Adrenal gland (tissue), 12 donors: ENCODE measurements around the gene UBE2K. TPM values are rescaled to one million over a fixed set of nuclear protein-coding genes. Genes with fewer than 3 reads are reported as not detected.
"Not testable (repeated sequence)": the region's sequence is repeated elsewhere in the genome, so short reads cannot be mapped to it uniquely, and the experiment has no call there.

Experiments
- DNase-seq, 7 donors: peaks; one replicate each; pipeline ENCODE4 v3.0.0-alpha.2; 2019 to 2020
- H3K27ac ChIP-seq, 5 donors: fragments of 200-600 bp; sonication (generic) in 4 of 5; 1 replicate in 3 of 5; 2 replicates in 2 of 5; pipeline versions ENCODE4 v1.5.1 to v1.8.0; 2016 to 2020; ENCODE audit warnings: mild to moderate bottlenecking in 1 of 5
- H3K27me3 ChIP-seq: fragments of 200-600 bp; 2 replicates; pipeline ENCODE4 v1.8.0; 2021
- H3K36me3 ChIP-seq, 2 donors: fragments of 200-600 bp; replicated peaks in 1 of 2; 1 replicate in 1 of 2; 2 replicates in 1 of 2; pipeline versions ENCODE4 v1.5.1 to v1.8.0; 2018 to 2022
- H3K4me1 ChIP-seq, 2 donors: fragments of 200-600 bp; replicated peaks in 1 of 2; 1 replicate in 1 of 2; 2 replicates in 1 of 2; pipeline versions ENCODE4 v1.5.1 to v1.8.0; 2018 to 2021
- H3K4me3 ChIP-seq, 4 donors: fragments of 200-600 bp; sonication (generic) in 3 of 4; one replicate each; pipeline ENCODE4 v1.5.1; 2016 to 2018
- H3K9me3 ChIP-seq, 3 donors: fragments of 200-600 bp; sonication (generic) in 1 of 3; replicated peaks in 1 of 3; 1 replicate in 2 of 3; 2 replicates in 1 of 3; pipeline versions ENCODE4 v1.5.1 to v1.8.0; 2016 to 2021
- POLR2A ChIP-seq, 2 donors: fragments of 450-650 bp; IDR thresholded peaks; one replicate each; pipeline ENCODE4 v1.6.1; 2017; ENCODE audit warnings: antibody characterized with exemption in 2 of 2, mild to moderate bottlenecking in 2 of 2, moderate library complexity in 1 of 2
- WGBS, 4 donors: extraction: QIAGEN DNeasy Blood & Tissue Kit in 2 of 4; methylation state at CpG; one replicate each; pipeline versions ENCODE4 v1.1.5 to v1.1.7; 2013 to 2017; 5-methylcytosine and 5-hydroxymethylcytosine counted together
- intact Hi-C, 2 donors: fragments of 100-400 bp; cut with DNase I; formaldehyde crosslinking; loops; one replicate each; pipeline versions ENCODE4 v1.14.1 to v1.15.0; 2022 to 2023
- polyA plus RNA-seq, 3 donors: library from polyadenylated mRNA; stranded (reverse); fragments of 200-250 nt in 2 of 3; fragments of 350-450 nt in 1 of 3; fragmentation: Illumina TruSeq in 1 of 3; extraction: RNeasy Lipid Tissue Mini Kit (QIAGEN cat#74804) in 1 of 3; gene quantifications; one replicate each; pipeline ENCODE4 v1.2.3, GENCODE V29; 2013 to 2014
- total RNA-seq, 9 donors: library from RNA; depleted of rRNA in 4 of 9; stranded (reverse); fragments of >200 nt in 4 of 9; fragments of 120-200 nt in 1 of 9; fragmentation: NEBNext Ultra II Directional in 1 of 9; extraction: Animal tissue kit (Norgen Biotek cat#: 25700) in 1 of 9; gene quantifications; one replicate each; pipeline versions ENCODE4 v1.1.0 to v1.2.4, GENCODE V29; 2013 to 2023
- TF ChIP-seq, protein P1 (sequence below), 6 experiments: fragments of 450-650 bp in 4 of 6; fragments of 200-600 bp in 2 of 6; sonication (generic) in 1 of 6; IDR thresholded peaks; 1 replicate in 5 of 6; 2 replicates in 1 of 6; pipeline versions ENCODE4 v1.5.1 to v1.8.0; 2016 to 2021; ENCODE audit warnings: antibody characterized with exemption in 6 of 6, mild to moderate bottlenecking in 2 of 6, moderate library complexity in 1 of 6
- donor health status: healthy with polysubstance abuse.
- donor health status: Bipolar disorder and iron deficiency.
- donor health status: DM: yes; HTN: yes; CAD: no.
- donor health status: DM: no; HTN: no; CAD: no.
- donor health status: DM: no; HTN: no; CAD: no.
- donor health status: DM: yes; HTN: yes; CAD: no.

UBE2K gene
- total and polyA plus RNA-seq, 12 donors: 17.9 to 146 (median 38.9) TPM

DNA sequence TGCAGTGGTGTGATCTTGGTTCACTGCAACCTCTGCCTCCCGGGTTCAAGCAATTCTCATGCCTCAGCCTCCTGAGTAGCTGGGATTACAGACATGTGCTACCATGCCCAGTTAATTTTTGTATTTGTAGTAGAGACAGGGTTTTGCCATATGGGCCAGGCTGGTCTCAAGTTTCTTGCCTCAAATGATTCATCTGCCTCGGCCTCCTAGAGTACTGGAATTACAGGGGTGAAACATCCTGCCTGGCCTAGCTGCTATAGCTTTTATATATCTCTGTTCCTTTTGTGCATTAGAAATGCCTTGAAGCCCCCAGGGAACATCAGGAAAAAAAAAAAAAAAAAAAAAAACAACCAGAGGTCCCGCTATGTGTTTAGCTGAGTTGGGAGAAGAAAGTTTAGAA, 34.8 kb downstream of the UBE2K start:
- intact Hi-C loops: no loop called here
- no peak overlapping the region for H3K4me3 ChIP-seq
- H3K9me3 ChIP-seq: no peaks in the 10 kb centered on the region
- H3K36me3 ChIP-seq: no peaks in the 10 kb centered on the region
- TF ChIP-seq, protein P1, sequence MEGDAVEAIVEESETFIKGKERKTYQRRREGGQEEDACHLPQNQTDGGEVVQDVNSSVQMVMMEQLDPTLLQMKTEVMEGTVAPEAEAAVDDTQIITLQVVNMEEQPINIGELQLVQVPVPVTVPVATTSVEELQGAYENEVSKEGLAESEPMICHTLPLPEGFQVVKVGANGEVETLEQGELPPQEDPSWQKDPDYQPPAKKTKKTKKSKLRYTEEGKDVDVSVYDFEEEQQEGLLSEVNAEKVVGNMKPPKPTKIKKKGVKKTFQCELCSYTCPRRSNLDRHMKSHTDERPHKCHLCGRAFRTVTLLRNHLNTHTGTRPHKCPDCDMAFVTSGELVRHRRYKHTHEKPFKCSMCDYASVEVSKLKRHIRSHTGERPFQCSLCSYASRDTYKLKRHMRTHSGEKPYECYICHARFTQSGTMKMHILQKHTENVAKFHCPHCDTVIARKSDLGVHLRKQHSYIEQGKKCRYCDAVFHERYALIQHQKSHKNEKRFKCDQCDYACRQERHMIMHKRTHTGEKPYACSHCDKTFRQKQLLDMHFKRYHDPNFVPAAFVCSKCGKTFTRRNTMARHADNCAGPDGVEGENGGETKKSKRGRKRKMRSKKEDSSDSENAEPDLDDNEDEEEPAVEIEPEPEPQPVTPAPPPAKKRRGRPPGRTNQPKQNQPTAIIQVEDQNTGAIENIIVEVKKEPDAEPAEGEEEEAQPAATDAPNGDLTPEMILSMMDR (IDR thresholded peaks at IDR 0.05): no peak
- no peak for TF ChIP-seq POLR2A (IDR thresholded peaks at IDR 0.05)
- no peaks in the 10 kb centered on the region for H3K27me3 ChIP-seq
- 75 to 87% (median 84%) methylated on average over 3 of the region's 3 CpGs for WGBS, 4 donors
- DNase-seq: peak in 1 of 7 donors; percentile 31
- H3K27ac ChIP-seq: no peak overlapping the region
- H3K4me1 ChIP-seq: peaks cover 5 to 29% of the 10 kb centered on the region in 2 donors

DNA sequence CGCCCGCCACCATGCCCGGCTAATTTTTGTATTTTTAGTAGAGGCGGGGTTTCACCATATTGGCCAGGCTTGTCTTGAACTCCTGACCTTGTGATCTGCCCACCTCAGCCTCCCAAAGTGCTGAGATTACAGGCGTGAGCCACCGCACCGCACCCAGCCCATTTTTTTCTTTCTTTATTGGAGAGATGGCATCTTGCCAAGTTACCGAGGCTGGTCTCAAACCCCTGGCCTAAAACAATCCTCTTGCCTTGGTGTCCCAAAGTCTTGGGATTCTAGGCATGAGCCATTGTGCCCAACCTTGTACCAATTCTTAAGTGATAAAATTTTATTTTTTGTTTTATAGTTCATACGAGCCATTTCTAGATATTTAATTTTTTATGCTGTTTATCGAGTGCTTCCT, 41.7 kb downstream of the UBE2K start:
- H3K27me3 ChIP-seq, H3K9me3 ChIP-seq, H3K4me1 ChIP-seq, H3K36me3 ChIP-seq, H3K4me3 ChIP-seq, H3K27ac ChIP-seq, intact Hi-C loops: not testable (repeated sequence)
- WGBS, 4 donors: 92 to 96% (median 93%) methylated on average over 10 of the region's 10 CpGs
- peak in 1 of 7 donors; percentile 37 for DNase-seq

DNA sequence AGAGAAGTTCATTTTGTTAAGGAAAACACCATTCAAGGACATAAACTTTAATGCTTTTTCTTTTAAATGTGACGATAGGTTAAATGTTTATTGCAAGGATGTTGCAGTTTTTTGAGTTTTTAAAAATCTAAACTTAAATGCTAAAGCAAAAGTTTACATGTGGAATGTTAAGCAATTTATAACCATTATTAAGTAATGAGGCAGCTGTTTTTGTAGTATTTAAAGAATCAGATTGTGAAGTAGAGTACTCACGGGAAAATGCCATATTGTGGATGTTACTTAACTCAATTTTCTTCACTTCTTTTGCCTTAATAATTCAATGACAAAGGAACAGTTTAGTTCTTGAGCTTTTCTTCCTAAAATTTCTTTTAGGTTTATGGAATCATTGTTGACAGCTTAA, 43.5 kb downstream of the UBE2K start:
- Histone ChIP-seq H3K4me1 (no peaks in the 10 kb centered on the region), H3K27ac (no peak overlapping the region), H3K4me3 (no peak overlapping the region), H3K27me3 (no peaks in the 10 kb centered on the region), H3K36me3 (no peaks in the 10 kb centered on the region), H3K9me3 (no peaks in the 10 kb centered on the region)
- TF ChIP-seq POLR2A (IDR thresholded peaks at IDR 0.05): no peak
- TF ChIP-seq, protein P1 (IDR thresholded peaks at IDR 0.05): no peak
- intact Hi-C loops: no loop called here
- no peak for DNase-seq
- WGBS, 4 donors: 80 to 88% (median 87%) methylated on average over 2 of the region's 2 CpGs

DNA sequence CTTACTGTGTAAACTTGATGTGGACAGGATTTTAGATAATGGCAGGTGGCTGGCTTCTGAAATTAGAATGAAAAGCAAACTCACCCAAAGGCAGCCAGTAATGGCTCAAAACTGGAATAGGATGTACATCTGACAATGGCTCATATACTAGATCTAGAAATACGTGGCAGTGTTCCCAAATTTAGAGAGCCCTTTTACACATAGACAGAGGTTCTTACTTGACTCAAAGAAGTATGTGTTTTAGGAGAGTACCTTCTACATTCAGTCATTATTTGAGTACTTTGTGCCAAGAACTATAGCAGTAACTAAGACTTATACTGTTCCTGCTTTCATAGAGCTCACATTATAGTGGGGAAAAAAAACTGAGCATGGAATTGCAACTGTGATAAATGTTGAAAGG, 48.0 kb downstream of the UBE2K start:
- Histone ChIP-seq H3K36me3 (no peaks in the 10 kb centered on the region), H3K4me1 (no peaks in the 10 kb centered on the region), H3K27ac (no peak overlapping the region), H3K27me3 (no peaks in the 10 kb centered on the region), H3K4me3 (no peak overlapping the region), H3K9me3 (no peaks in the 10 kb centered on the region)
- 73 to 94% (median 85%) methylated on average over 1 of the region's 1 CpG for WGBS, 4 donors
- intact Hi-C loops: no loop called here
- DNase-seq: no peak
- TF ChIP-seq POLR2A (IDR thresholded peaks at IDR 0.05): no peak
- TF ChIP-seq, protein P1 (IDR thresholded peaks at IDR 0.05): no peak

DNA sequence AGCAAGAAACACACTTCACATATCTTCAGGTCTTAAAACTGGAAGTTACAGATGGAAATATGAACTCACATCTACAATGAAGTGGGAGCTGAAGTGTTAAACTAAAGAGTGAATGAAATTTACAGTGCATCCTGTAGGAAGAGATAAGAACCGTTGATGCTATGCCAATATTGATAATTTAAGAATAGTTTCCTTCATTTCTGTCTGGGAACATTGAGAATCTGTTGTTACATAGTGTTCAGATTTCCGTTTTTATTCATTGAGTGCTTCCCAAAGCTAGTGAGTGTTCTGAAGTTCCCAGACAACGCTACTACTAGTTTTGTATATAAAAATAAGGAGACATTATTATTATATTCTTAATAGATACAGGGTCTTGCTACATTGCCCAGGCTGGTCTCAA, 52.3 kb downstream of the UBE2K start:
- Histone ChIP-seq H3K36me3 (peaks cover 0 to 5% of the 10 kb centered on the region in 2 donors), H3K4me1 (no peaks in the 10 kb centered on the region), H3K27me3 (no peaks in the 10 kb centered on the region), H3K9me3 (no peaks in the 10 kb centered on the region), H3K4me3 (no peak overlapping the region), H3K27ac (no peak overlapping the region)
- 54 to 59% (median 57%) methylated on average over 3 of the region's 3 CpGs for WGBS, 4 donors
- no peak for TF ChIP-seq POLR2A (IDR thresholded peaks at IDR 0.05)
- TF ChIP-seq, protein P1 (IDR thresholded peaks at IDR 0.05): no peak
- intact Hi-C loops: no loop called here
- DNase-seq: no peak
